Measurements from ENCODE around the gene MTA1.

GRCh38 chr14:105377555-105378182 lies 42.0 kb upstream of the MTA1 start:
- TF ChIP-seq EZH2 (IDR thresholded peaks at IDR 0.05; ENCODE audit: insufficient read depth, poor library complexity, severe bottlenecking) = no peak
- TF ChIP-seq EZH2phosphoT487 (IDR thresholded peaks at IDR 0.05; ENCODE audit: insufficient read depth, low read depth) = no peak
